A673 (cell line): Measurements from ENCODE around the gene ZNF75A. TPM values are rescaled to one million over a fixed set of nuclear protein-coding genes. Genes with fewer than 3 reads are reported as not detected.

Experiments
- BruUV-seq: library from RNA; stranded (reverse); fragments of 400-500 nt; replicated peaks from 2 replicates; lab custom pipeline; 2021; lab: Mats Ljungman, UMichigan
- CTCF ChIA-PET: fragments of 300-600 bp; sonication (Branson Sonifier 250); formaldehyde crosslinking; loops from one replicate; lab custom pipeline; 2022; ENCODE audit warnings: antibody characterized with exemption; lab: Charles Lee
- POLR2A ChIA-PET: fragments of 300-600 bp; sonication (Branson Sonifier 250); formaldehyde crosslinking; loops from one replicate; lab custom pipeline; 2022; ENCODE audit warnings: antibody characterized with exemption; ENCODE audit not compliant: low non-redundant PET; lab: Charles Lee
- DNase-seq: peaks from one replicate; pipeline ENCODE4 v3.0.0-alpha.2; 2015; ENCODE audit warnings: low spot score
- H3K27ac ChIP-seq: fragments of 200-600 bp; sonication (generic); 2 replicates; pipeline ENCODE4 v1.5.1; 2016; ENCODE audit warnings: mixed run types, low read depth, mild to moderate bottlenecking, mixed read lengths, antibody characterized with exemption, low read length; ENCODE audit not compliant: poor library complexity, severe bottlenecking
- H3K27me3 ChIP-seq: fragments of 200-600 bp; sonication (generic); replicated peaks from 2 replicates; pipeline ENCODE4 v1.6.1; 2017; ENCODE audit warnings: mixed run types, low read depth, mild to moderate bottlenecking, mixed read lengths, antibody characterized with exemption, low read length; ENCODE audit not compliant: insufficient read depth, poor library complexity
- H3K36me3 ChIP-seq: fragments of 200-600 bp; sonication (generic); 2 replicates; pipeline ENCODE4 v1.6.1; 2016; ENCODE audit warnings: mixed run types, mild to moderate bottlenecking, mixed read lengths, antibody characterized with exemption, low read length; ENCODE audit not compliant: insufficient read depth, poor library complexity, severe bottlenecking
- H3K4me1 ChIP-seq: fragments of 200-600 bp; sonication (generic); 2 replicates; pipeline ENCODE4 v1.6.1; 2017; ENCODE audit warnings: mixed run types, mild to moderate bottlenecking, mixed read lengths, antibody characterized with exemption, low read length; ENCODE audit not compliant: insufficient read depth, poor library complexity, severe bottlenecking
- H3K4me3 ChIP-seq: fragments of 200-600 bp; sonication (generic); 2 replicates; pipeline ENCODE4 v1.5.1; 2016; ENCODE audit warnings: low read depth, mixed run types, mild to moderate bottlenecking, mixed read lengths, low read length; ENCODE audit not compliant: poor library complexity, severe bottlenecking
- H3K9me3 ChIP-seq: fragments of 200-600 bp; sonication (generic); 2 replicates; pipeline ENCODE4 v1.6.1; 2016; ENCODE audit warnings: mixed run types, low read depth, mild to moderate bottlenecking, mixed read lengths, antibody characterized with exemption, low read length; ENCODE audit not compliant: poor library complexity, severe bottlenecking
- CTCF ChIP-seq: fragments of 300-800, 200-600 bp; sonication (generic); conservative IDR thresholded peaks from 2 replicates; pipeline ENCODE4 v1.5.1; 2017; ENCODE audit warnings: low read depth, mild to moderate bottlenecking, antibody characterized with exemption, low read length, moderate library complexity, mixed read lengths
- EZH2 ChIP-seq: fragments of 200-600 bp; sonication (generic); IDR thresholded peaks from 2 replicates; pipeline ENCODE4 v1.6.1; 2017; ENCODE audit warnings: borderline replicate concordance, low read depth, mild to moderate bottlenecking, mixed read lengths, antibody characterized with exemption, low read length; ENCODE audit not compliant: poor library complexity, severe bottlenecking
- intact Hi-C: fragments of 100-400 bp; cut with micrococcal nuclease; formaldehyde crosslinking; loops from one replicate; pipeline ENCODE4 v1.10.0; 2022; ENCODE audit not compliant: unreplicated experiment
- total RNA-seq: library from RNA; stranded (reverse); gene quantifications from 2 replicates; pipeline ENCODE4 v1.2.3, GENCODE V29; 2021

Gene ZNF75A
- total RNA-seq, 1 experiment from 2014 or later = 44.5 TPM

- CTCF ChIA-PET = no interaction called here
Measured at GRCh38 chr16:3321816-3322215, 16.5 kb downstream of the ZNF75A start.

GRCh38 chr16:3327514-3327913 is 22.2 kb downstream of the ZNF75A start:
- Histone ChIP-seq H3K27me3 (no peaks in the 10 kb centered on the region), H3K4me1 (no peaks in the 10 kb centered on the region), H3K36me3 (no peaks in the 10 kb centered on the region), H3K4me3 (no peak overlapping the region), H3K9me3 (peaks cover 5% of the 10 kb centered on the region), H3K27ac (no peak overlapping the region)
- no peak for DNase-seq
- intact Hi-C loops = no loop called here
- no peak for TF ChIP-seq CTCF
- TF ChIP-seq EZH2 = no peak
- no TSS peak for BruUV-seq
- CTCF ChIA-PET = no interaction called here
- POLR2A ChIA-PET = no interaction called here

More at GRCh38 chr16:3321816-3322215, 16.5 kb downstream of the ZNF75A start:
- peaks cover 56% of the 10 kb centered on the region for H3K9me3 ChIP-seq
- intact Hi-C loops = no loop called here
- DNase-seq = no peak
- no peak overlapping the region for H3K27ac ChIP-seq
- POLR2A ChIA-PET = no interaction called here
- H3K4me1 ChIP-seq = no peaks in the 10 kb centered on the region
- TF ChIP-seq CTCF = no peak
- TF ChIP-seq EZH2 = no peak
- no peaks in the 10 kb centered on the region for H3K27me3 ChIP-seq
- no TSS peak for BruUV-seq
- H3K36me3 ChIP-seq = peaks cover 20% of the 10 kb centered on the region
- no peak overlapping the region for H3K4me3 ChIP-seq

- TF ChIP-seq EZH2 = no peak
- TF ChIP-seq CTCF = no peak
- no peak overlapping the region for H3K27ac ChIP-seq
- H3K36me3 ChIP-seq = no peaks in the 10 kb centered on the region
- DNase-seq = no peak
- no peaks in the 10 kb centered on the region for H3K4me1 ChIP-seq
- ChIA-PET POLR2A (no interaction called here), CTCF (no interaction called here)
- no peaks in the 10 kb centered on the region for H3K9me3 ChIP-seq
- intact Hi-C loops = no loop called here
- no peak overlapping the region for H3K4me3 ChIP-seq
- no TSS peak for BruUV-seq
- no peaks in the 10 kb centered on the region for H3K27me3 ChIP-seq
Measured at GRCh38 chr16:3328104-3328503, 22.8 kb downstream of the ZNF75A start.
